ENCODE measurements around the gene HINT2.

Gene HINT2

DNA sequence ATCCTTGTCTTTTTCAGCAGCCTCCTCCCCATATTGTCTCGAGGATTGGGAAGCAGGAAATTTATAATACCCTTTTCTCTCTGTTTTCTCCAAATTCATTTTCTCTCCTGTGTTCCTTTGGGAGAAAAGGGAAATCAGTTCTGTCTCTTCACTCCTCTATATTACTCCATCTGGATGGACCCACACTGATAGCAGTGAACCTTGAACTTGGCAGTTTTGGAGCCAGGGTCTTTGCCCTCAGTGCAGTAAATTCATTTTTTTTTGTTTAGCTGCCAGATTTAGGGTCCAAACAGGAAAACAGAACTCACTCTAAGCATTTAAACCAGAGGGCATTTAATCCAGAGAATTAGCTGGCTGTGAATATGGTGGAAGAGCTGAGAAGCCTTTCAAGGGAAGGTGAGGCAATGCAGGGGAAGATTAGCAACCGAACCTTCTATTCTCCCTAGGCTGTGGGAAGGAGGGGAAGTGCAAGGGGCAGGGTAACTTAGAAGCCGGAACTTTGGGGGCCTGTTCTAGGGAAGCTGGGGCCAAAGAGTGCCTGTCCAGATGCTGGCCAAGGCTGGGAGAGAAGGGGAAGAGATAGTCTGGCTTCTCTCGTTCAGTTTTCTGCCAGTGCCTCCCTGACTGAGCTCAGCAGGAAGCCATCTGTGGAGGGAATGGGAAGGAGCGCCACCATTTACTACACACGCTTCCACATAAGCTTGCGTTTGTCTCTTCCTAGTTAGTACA lies 39.8 kb downstream of the HINT2 start:
- no peak for DNase-seq

GRCh38 chr9:35771943-35772342 lies 42.9 kb downstream of the HINT2 start:
- no peak for DNase-seq

- no peak for DNase-seq
Observed at GRCh38 chr9:35771534-35771933, 43.3 kb downstream of the HINT2 start.

GRCh38 chr9:35771075-35771433 lies 43.8 kb downstream of the HINT2 start:
- DNase-seq: no peak

DNA sequence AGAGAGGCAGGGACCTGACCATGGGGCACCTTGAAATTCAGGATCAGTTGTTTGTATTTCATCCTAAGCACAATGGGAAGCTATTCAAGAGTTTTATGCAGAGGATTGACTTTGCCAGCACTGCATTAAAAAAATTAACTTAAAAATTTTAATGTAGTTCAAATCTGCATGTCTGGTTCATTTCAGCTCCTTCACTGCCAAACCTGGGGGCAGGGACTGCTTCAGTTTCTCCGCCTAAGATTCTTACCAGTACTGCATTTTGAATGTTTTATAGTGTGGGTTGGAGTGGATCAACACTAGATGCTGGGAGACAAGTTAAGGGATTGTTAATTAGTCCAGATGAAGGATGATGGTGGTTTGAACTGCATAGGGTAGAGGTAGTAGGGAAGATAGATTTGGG lies 45.1 kb downstream of the HINT2 start:
- DNase-seq: no peak

- DNase-seq: no peak
Observed at GRCh38 chr9:35767458-35767857, 47.4 kb downstream of the HINT2 start.

DNA sequence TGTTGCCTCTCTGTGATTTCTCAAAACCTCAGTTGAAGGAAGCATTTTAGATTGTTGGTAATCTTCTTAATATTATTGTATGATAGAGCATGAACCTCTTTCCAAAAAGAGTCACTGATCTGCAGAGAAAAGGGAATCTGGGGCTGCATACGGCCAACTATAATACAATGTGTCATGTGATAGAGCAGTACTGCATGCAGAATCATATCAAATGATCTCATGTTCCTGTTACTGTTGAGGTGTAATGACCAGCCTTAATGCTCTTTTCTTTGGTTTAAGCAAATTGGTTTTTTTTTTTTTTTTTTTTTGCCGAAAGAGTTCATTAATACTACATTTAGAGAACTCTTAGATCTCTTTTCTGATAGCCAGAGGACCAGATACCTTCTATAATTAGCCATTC lies 47.8 kb downstream of the HINT2 start:
- no peak for DNase-seq

DNA sequence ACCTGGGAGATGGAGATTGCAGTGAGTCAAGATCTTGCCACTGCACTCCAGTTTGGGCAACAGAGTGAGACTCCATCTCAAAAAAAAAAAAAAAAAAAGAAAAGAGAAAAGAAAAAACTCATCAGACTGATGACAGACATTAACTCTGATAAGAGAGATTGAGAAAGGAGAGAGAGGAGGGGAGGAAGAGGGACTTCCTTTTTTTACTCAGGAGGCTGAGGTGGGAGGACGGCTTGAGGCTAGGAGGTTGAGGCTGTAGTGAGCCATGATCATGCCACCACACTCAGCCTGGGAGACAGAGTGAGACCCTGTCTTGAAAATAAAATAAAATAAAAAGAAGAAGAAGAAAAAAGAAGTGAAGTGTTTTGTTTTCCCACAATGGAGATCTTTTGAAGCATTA lies 51.0 kb downstream of the HINT2 start:
- DNase-seq: no peak

DNA sequence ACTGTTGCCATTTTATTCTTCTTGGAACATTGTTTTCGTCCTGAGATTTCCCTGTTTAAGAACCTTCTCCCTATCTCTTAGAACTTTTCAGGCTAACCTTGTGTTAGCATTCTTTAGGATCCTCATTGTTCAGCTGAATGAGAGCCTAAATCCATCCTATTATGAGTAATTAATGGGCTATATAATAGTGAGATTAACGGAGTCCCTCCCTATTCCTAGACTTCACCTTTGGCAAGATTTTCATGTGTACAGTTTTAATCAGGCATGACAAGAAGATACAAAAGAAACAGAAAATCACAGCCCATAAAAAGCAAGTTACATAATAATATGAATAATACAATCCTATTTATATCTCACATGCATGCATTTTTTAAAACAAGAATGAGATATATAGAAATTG lies 51.7 kb downstream of the HINT2 start:
- no peak for DNase-seq

All from effector CD8-positive, alpha-beta T cell (primary cell).